KMS-11 (cell line): Measurements from ENCODE around the gene GALNS.

Experiments used
- H2AFZ ChIP-seq: fragments of 200-600 bp; sonication (generic); 2 replicates; pipeline ENCODE4 v1.6.1; 2016; ENCODE audit warnings: antibody characterized with exemption, mixed run types, low read depth
- H3K27ac ChIP-seq: fragments of 200-600 bp; sonication (generic); 2 replicates; pipeline ENCODE4 v1.6.1; 2016; ENCODE audit warnings: mild to moderate bottlenecking, mixed run types
- H3K27me3 ChIP-seq: fragments of 200-600 bp; sonication (generic); 2 replicates; pipeline ENCODE4 v1.6.1; 2017; ENCODE audit warnings: mild to moderate bottlenecking, low read depth, mixed run types, moderate library complexity; ENCODE audit not compliant: insufficient read depth
- H3K36me3 ChIP-seq: fragments of 200-600 bp; sonication (generic); 2 replicates; pipeline ENCODE4 v1.6.1; 2017; ENCODE audit warnings: mild to moderate bottlenecking, mixed run types; ENCODE audit not compliant: insufficient read depth
- H3K4me1 ChIP-seq: fragments of 200-600 bp; sonication (generic); 2 replicates; pipeline ENCODE4 v1.6.1; 2016; ENCODE audit warnings: mild to moderate bottlenecking, low read depth, mixed run types; ENCODE audit not compliant: poor library complexity, severe bottlenecking
- H3K4me2 ChIP-seq: fragments of 200-600 bp; sonication (generic); 2 replicates; pipeline ENCODE4 v1.7.0; 2016; ENCODE audit warnings: mild to moderate bottlenecking, mixed run types
- H3K4me3 ChIP-seq: fragments of 200-600 bp; sonication (generic); IDR thresholded peaks from 2 replicates; pipeline ENCODE4 v1.6.1; 2017; ENCODE audit warnings: low read depth, low read length, mixed read lengths; ENCODE audit not compliant: insufficient read depth
- H3K79me2 ChIP-seq: fragments of 200-600 bp; sonication (generic); 2 replicates; pipeline ENCODE4 v1.6.1; 2016; ENCODE audit warnings: low read depth, mixed run types; ENCODE audit not compliant: insufficient read depth
- H3K9ac ChIP-seq: fragments of 200-600 bp; sonication (generic); 2 replicates; pipeline ENCODE4 v1.6.1; 2016; ENCODE audit warnings: mild to moderate bottlenecking, mixed run types
- H4K20me1 ChIP-seq: fragments of 200-600 bp; sonication (generic); 2 replicates; pipeline ENCODE4 v1.6.1; 2016; ENCODE audit warnings: mild to moderate bottlenecking, mixed run types; ENCODE audit not compliant: insufficient read depth
- CTCF ChIP-seq: fragments of 200-600 bp; sonication (generic); conservative IDR thresholded peaks from 2 replicates; pipeline ENCODE4 v1.6.1; 2017; ENCODE audit warnings: low read depth, mild to moderate bottlenecking, antibody characterized with exemption, low read length, moderate library complexity, mixed read lengths

The GALNS gene

GRCh38 chr16:88885693-88886280 is 29.0 kb upstream of the GALNS start:
- Histone ChIP-seq H3K9ac (no peak overlapping the region), H3K4me1 (no peaks in the 10 kb centered on the region), H2AFZ (no peak overlapping the region), H3K27me3 (peaks cover 39% of the 10 kb centered on the region), H4K20me1 (no peaks in the 10 kb centered on the region), H3K4me2 (no peak overlapping the region), H3K36me3 (no peaks in the 10 kb centered on the region), H3K79me2 (no peaks in the 10 kb centered on the region), H3K4me3 (no peak overlapping the region), H3K27ac (no peak overlapping the region)
- TF ChIP-seq CTCF: no peak

GRCh38 chr16:88884569-88885271 is 28.0 kb upstream of the GALNS start:
- no peak overlapping the region for H3K9ac ChIP-seq
- no peak overlapping the region for H2AFZ ChIP-seq
- no peaks in the 10 kb centered on the region for H3K79me2 ChIP-seq
- TF ChIP-seq CTCF: no peak
- H3K4me3 ChIP-seq: no peak overlapping the region
- peaks cover 34% of the 10 kb centered on the region for H3K27me3 ChIP-seq
- no peaks in the 10 kb centered on the region for H4K20me1 ChIP-seq
- H3K4me2 ChIP-seq: no peak overlapping the region
- no peaks in the 10 kb centered on the region for H3K4me1 ChIP-seq
- H3K36me3 ChIP-seq: no peaks in the 10 kb centered on the region
- no peak overlapping the region for H3K27ac ChIP-seq

GRCh38 chr16:88883946-88884345 is 27.2 kb upstream of the GALNS start:
- H4K20me1 ChIP-seq: no peaks in the 10 kb centered on the region
- TF ChIP-seq CTCF: no peak

GRCh38 chr16:88883117-88883895 is 26.6 kb upstream of the GALNS start:
- no peaks in the 10 kb centered on the region for H4K20me1 ChIP-seq

More at GRCh38 chr16:88883946-88884345, 27.2 kb upstream of the GALNS start:
- H2AFZ ChIP-seq: no peak overlapping the region
- H3K27ac ChIP-seq: no peak overlapping the region
- H3K36me3 ChIP-seq: no peaks in the 10 kb centered on the region
- H3K9ac ChIP-seq: no peak overlapping the region
- H3K4me1 ChIP-seq: no peaks in the 10 kb centered on the region
- peaks cover 34% of the 10 kb centered on the region for H3K27me3 ChIP-seq
- no peak overlapping the region for H3K4me3 ChIP-seq
- no peaks in the 10 kb centered on the region for H3K79me2 ChIP-seq
- H3K4me2 ChIP-seq: no peak overlapping the region

More at GRCh38 chr16:88883117-88883895, 26.6 kb upstream of the GALNS start:
- Histone ChIP-seq H3K4me3 (no peak overlapping the region), H3K79me2 (no peaks in the 10 kb centered on the region), H3K4me2 (no peak overlapping the region), H3K27me3 (peaks cover 41% of the 10 kb centered on the region), H2AFZ (no peak overlapping the region), H3K27ac (no peak overlapping the region), H3K9ac (no peak overlapping the region), H3K36me3 (no peaks in the 10 kb centered on the region), H3K4me1 (no peaks in the 10 kb centered on the region)
- no peak for TF ChIP-seq CTCF
